Measurements from ENCODE around the gene ZNF431.
"Not testable (repeated sequence)": the region's sequence is repeated elsewhere in the genome, so short reads cannot be mapped to it uniquely, and the experiment has no call there.

The ZNF431 gene

DNA sequence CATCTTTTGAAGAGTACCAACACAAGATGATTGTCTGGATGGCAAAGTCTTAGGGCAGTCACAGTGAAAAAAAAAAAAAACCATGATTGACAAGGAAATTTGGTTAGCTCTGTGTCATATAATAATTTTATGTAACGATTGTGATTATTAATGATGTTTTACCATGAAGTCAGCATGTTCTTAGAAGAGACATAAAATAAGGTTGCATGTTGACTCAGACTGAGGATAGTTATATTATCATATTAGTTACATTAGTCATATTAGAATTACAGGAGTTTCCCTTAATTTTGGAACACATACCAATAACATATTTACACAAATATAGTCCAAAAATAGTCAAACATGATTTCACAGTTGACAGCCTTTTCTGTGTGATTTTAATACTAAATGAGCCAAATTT is 5.7 kb downstream of the ZNF431 start:
- DNase-seq, result no peak

DNA sequence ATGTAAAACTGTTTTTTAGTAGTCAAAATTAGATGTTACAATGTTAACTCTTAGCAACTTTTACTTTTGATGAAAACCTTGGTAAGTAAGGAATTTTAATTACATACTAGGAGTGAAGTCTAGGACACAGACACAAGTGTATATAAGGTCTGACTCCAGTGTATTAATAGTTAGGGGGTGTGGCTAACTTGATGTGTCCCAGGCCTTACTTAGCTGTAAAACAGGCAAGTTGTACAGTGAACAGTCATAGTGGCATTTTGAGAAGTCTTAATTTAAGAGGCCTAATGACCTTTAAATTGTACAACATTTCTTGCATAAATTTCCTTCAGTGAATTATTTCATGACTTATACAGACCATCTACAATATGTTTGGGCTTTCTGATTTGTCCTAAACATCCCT is 6.8 kb downstream of the ZNF431 start:
- no peak for DNase-seq

GRCh38 chr19:21149877-21150276 is 8.0 kb downstream of the ZNF431 start:
- DNase-seq, result no peak

DNA sequence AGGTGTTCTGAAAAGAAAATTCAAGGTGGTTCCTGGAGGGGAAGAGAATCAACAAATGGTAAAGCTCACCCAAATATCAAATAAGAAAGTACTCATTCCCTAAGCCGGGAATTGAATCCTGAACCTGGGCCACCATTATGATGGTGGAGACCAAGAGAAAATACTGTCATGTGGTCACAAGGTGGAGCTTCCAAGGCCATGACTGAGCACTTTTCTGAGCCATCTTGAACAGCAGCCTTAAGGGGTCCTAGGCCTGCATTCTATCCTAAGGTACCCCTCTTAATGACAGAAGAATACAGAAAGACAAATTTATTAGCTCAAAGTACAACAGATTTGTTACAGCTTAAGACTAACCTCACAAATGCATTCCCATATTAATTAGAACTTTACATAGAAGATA is 9.6 kb downstream of the ZNF431 start:
- no peak for DNase-seq

- peak; percentile 23 for DNase-seq
These were observed 16.8 kb downstream of the ZNF431 start for GRCh38 chr19:21158523-21159135.

GRCh38 chr19:21164541-21164940 is 22.7 kb downstream of the ZNF431 start:
- no peak for DNase-seq

DNA sequence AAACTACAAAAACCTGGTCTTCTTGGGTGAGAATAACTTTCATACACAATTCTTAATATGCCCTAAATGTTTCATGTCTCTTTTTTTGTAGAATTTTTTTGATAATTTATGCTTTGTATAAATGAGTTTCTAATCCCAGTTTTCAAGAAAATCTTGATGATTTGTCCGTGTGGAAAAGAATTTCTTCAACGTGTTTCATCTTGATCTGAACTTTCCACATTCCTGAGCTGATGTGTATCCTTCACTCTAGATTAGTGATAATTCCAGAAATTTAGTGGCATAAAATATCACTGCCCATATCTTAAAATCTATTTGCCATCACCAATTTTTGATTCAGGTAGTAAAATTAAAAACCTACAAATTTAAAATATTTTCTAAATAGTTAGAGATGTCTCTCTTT is 24.6 kb downstream of the ZNF431 start:
- no peak for DNase-seq

- no peak for DNase-seq
These were observed 55.9 kb downstream of the ZNF431 start for GRCh38 chr19:21197590-21198295.

GRCh38 chr19:21202865-21203494 is 61.1 kb downstream of the ZNF431 start:
- DNase-seq, result peak; percentile 1

GRCh38 chr19:21210037-21210621 is 68.3 kb downstream of the ZNF431 start:
- no peak for DNase-seq

GRCh38 chr19:21221693-21222092 is 79.9 kb downstream of the ZNF431 start:
- DNase-seq, result peak; percentile 21

- DNase-seq, result not testable (repeated sequence)
These were observed 88.1 kb downstream of the ZNF431 start for GRCh38 chr19:21229938-21230337.

- DNase-seq, result no peak
These were observed 91.9 kb downstream of the ZNF431 start for GRCh38 chr19:21233691-21234090.

DNA sequence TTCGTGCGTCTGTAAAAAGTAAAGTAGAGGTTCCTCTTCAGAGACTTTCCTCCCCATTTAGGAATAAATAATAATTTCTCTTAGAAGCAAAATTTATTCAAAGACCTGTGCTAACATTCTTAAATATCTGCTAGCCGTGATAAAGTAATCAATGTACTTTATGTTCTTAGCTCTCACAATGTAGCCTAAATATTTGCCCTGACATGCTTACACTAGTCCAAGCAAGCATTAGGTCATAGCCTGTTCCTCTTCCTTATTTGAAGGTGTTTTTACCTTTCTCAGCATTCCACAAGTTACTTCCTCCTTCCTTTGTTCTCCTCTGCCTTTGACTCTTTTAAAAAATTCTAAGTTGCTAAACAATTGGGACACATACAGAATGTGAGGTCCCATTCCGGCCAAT is 94.9 kb downstream of the ZNF431 start:
- DNase-seq, result not testable (repeated sequence)

- no peak for DNase-seq
These were observed 96.8 kb downstream of the ZNF431 start for GRCh38 chr19:21238670-21239069.

Data from fibroblast of skin of scalp (primary cell).